IPS DF 19.7 (cell line): ENCODE data around the gene PCSK5.
"Not testable (repeated sequence)": the region's sequence is repeated elsewhere in the genome, so short reads cannot be mapped to it uniquely, and the experiment has no call there.

Experiments
- DNase-seq: peaks from one replicate; pipeline ENCODE4 v3.0.0-alpha.2; 2013; ENCODE audit warnings: low read depth, low spot score

PCSK5 gene

DNA sequence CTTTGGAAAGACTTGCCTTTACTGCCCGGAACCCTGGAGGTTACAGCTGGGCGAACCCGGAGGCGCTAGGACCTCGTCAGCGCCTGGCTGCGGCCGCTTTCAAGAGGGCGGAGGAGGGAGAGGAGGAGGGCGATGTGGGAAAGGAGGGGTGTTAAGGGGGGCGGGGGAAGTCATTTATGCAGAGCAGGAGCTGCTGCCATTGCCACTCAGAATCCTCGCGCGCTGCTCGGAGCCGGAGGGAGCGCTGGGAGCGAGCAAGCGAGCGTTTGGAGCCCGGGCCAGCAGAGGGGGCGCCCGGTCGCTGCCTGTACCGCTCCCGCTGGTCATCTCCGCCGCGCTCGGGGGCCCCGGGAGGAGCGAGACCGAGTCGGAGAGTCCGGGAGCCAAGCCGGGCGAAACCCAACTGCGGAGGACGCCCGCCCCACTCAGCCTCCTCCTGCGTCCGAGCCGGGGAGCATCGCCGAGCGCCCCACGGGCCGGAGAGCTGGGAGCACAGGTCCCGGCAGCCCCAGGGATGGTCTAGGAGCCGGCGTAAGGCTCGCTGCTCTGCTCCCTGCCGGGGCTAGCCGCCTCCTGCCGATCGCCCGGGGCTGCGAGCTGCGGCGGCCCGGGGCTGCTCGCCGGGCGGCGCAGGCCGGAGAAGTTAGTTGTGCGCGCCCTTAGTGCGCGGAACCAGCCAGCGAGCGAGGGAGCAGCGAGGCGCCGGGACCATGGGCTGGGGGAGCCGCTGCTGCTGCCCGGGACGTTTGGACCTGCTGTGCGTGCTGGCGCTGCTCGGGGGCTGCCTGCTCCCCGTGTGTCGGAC is at the start of gene PCSK5:
Gene PCSK5 (plus strand): TSS at position 202 of the 805 bp plus-strand sequence. CDS start 509 bp downstream, at position 711.
- DNase-seq = peak; percentile 80

DNA sequence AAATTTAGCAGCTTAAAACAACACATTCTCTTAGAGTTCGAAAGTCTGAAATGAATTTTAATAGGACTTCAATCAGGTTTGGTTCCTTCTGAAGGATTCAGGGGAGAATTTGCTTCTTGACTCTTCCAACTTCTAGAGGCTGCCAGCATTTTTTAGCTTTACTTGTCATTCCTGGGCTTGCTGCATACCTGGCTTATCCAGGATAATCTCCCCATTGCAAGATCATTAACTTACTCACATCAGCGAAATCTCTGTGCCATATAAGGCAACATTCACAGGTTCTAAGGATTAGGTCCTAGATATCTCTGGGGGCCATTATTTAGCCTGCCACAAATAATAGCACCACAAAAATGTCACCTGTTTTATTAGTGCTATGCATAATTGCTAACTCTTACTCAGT is 46.2 kb upstream of the PCSK5 start:
- no peak for DNase-seq

DNA sequence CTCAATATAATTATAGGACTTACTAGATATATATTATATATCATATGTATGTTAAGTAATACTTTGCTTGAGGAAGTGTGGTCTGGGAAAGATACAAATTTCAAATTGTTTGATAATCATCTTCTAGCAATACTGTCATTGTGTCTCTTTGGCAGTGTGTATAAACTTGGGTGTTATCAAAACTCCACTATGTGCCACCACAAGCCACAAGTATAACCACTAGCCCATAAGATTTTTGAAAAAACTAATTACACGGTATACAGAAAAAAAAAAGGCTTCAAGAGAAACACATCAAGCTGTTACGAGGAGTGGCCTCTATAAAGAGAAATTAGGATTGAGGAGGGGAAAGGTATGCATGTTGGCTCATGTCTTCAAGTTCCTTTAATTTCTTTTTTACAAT is 44.7 kb upstream of the PCSK5 start:
- DNase-seq = no peak

DNA sequence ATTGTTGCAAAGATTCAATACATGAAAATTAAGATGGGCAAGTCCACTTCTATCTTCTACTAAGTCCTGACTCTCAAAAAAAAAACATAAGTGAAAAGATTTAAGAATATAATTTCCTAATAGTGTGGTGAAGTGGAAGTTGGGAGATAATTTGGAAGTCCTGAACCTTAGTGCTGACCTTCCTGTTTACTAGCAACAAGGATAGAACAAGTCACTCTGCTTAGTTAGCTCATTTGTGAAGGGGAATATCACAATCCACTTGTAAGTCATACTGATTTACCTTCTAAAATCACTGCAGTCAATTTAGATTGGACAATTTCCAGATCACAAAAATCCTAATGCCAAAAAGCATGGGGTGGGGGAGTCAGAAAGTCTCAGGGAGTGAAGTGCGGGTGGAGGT is 43.4 kb upstream of the PCSK5 start:
- no peak for DNase-seq

DNA sequence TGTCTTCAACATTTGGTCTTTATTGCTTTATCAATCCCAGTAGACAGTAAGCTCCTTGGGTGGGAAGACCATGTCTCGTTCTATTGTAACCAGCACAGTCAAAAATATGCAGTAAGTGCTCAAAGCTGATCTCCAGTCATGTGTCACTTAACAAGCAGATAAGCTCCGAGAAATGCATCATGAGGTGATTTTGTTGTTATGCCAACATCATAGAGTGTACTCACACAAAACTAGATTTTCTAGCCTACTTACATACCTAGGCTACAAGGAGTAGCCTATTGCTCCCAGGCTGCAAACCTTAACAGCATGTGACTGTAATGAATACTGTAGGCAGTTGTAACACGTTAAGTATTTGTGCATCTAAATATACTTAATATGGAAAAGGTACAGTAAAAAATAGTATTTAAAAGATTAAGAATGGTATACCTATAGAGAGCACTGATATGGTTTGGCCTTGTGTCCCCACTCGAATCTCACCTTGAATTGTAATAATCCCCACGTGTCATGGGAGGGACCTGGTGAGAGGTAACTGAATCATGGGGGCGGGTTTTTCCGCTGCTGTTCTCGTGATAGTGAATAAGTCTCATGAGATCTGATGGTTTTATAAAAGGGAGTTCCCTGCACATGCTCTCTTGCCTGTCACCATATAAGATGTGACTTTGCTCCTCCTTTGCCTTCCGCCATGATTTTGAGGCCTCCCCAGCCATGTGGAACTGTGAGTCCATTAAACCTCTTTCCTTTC is 39.8 kb upstream of the PCSK5 start:
- no peak for DNase-seq

DNA sequence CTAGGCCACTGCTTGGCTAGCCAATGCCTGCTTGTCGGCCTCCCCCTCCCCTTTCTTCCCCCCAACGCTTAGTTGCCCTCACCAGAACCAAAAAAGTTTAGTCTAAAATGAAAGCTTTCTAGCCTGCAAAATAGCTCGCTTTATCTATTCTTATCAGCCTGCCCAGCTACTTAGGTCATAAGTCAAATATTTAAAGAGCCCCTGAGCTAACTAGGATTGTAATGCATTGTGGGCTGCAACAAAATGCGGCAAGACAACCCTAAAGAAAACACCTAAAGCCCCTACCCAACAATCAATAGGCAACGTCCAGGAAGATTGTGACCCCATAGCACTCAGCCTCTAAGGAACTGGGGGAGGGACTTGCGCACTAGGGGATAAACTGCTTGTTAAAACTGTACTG is 38.6 kb upstream of the PCSK5 start:
- DNase-seq = no peak

DNA sequence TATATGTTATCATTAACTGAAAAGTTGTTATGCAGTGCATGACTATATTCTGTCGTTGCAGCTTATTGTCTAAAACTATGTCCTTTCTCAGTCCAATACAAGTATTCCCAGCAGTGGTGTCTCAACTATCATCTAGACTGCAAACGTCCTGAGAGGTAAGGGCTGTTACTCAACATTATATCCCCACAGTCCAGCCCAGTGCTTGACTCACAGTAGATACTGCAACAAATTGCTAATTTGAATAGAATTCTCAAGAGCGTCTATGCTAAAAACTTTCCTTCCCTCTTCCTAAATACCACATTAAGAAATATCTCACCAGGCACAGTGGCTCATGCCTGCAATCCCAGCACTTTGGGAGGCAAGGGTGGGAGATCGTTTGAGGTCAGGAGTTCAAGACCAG is 37.7 kb upstream of the PCSK5 start:
- no peak for DNase-seq

DNA sequence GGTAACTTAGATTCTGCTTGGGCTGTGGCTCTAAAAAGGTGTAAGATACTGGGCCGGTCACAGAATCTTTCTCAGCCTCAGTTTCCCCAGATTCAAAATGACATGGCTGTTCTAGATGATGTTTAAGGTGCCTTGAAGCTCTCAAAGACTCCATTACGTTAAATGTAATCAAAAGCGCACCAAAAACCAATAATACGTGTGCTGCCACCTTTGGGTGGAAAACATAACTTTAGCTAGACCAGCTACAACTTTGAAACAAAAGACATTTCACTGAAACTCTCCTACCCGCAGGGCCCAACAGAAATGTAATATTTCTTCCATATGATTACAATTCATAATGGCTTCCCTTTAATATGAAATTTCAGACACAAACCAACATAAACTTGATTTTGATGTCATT is 35.0 kb upstream of the PCSK5 start:
- DNase-seq = no peak

DNA sequence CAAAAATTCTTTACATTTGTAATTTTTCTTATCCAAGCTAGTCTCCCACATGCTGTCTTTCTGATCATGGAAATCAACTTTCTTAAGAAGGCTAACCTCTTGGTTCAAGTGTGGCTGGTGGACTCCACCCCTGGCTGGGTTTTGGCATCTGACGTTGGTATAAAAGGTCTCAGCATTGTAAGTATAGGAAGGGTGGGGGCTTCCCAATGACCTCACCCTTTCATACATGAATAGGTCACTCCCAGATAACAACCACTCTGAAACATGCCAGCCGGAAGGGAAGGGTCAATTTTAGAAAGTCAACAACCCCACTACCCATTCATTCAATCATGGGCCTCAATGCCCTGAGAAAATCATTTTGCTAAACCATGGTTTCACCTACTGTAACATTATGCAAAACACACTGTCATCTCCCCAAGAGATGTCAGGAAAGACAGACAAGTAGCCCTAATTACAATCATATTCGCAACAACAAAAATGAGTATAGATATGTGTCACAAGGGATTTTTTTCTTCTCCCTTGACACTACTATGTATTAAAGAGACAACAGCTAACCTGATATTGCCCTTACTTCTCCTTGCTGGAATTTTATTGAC is 31.9 kb upstream of the PCSK5 start:
- no peak for DNase-seq

DNA sequence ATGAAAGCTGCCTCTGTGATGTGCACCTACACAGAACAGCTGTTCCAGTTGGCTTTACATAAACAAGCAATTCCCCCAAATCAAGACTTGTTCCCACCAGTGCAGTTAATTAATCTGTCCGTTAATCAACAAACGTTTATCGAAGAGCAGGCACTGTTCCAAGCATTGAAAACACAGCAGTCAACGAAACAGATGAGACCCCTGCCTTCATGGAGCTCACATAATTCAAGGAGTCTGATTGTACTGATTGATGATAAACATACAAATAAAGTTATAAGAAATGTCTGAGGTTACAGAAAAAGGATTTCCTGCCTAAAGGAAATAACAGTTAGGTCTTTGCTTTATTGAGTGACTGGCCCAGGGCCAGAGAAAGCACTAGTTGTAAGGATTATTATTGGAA is 26.2 kb upstream of the PCSK5 start:
- no peak for DNase-seq

DNA sequence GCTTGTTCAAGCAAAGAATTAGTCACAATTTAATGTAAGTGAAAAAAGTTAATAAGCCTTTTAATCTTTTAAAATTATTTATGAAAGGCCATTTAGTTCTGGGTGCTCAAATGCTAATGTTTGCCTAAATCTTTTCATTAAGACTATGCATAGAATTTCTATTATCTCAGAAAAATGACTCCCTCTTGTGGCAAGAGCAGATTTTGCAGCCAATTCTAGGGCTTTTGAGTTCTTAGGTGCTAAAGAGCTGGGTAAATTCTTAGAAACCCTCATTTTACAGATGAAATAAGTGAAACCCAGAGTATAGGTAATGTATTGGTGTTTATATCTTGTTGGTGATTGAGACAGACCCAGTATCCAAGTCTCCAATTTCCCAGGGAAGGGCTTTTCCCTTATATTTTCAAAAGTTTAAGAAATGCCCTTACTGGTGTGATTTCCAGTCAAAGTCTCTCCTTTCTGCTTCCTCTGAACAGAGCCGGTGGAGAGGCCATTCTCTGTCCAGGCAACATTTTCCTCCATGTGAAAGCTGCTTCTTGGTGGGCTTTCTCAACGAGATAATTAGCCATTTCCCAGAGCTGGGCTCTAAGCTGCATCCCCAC is 24.1 kb upstream of the PCSK5 start:
- DNase-seq = no peak

DNA sequence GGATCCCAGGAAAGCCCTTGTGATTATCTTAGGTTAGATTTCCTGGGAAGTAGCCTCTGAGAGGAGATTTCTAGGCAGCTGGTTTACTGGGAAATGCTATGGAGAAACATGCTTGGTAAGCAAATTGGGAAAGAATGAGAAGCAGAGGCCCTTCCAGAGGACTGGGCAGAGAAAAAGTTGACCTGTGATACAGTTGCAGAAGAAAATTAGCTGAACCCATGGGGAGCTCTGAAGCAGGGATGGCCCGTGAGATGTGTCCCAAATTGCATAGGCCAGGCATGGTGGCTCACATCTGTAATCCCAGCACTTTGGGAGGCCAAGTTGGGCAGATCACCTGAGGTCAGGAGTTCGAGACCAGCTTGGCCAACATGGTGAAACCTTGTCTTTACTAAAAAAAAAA is 21.9 kb upstream of the PCSK5 start:
- not testable (repeated sequence) for DNase-seq

DNA sequence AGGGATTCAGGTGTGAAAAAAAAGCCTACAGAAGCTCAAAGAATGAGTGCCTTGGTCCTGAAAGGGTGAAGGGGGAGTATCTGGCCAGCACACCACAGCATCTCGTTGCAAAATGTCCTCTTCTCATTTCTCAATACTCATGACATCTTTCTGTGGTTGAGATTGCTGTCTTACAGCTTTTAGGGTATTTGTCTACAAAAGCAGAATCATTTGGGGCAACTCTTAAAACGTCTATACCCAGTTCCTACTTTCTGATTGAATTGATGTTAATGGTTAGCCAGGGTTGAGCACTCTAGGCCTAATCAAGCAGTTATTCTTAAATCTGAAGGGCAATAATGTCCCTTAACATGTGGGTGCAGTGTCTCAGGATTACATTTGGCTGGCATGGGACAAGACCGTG is 21.2 kb upstream of the PCSK5 start:
- no peak for DNase-seq

DNA sequence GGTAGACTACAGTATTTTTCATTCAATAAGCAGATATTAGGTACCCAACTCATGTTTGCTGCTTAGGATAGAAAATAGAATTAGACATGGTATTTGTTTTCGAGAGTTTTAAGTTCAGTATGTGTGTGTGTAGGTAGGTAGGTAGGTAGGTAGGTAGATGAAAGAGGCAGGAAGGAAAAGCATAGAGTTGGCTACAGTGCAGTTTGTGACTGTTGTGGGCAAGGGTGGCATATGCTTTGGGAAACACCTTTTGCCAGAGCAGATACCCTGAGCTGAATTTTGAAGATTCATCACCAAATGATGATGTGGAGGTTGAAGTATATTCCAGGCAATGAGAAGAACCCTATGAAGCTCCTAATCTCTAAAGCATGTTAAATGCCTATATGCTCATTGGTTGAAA is 20.0 kb upstream of the PCSK5 start:
- no peak for DNase-seq

DNA sequence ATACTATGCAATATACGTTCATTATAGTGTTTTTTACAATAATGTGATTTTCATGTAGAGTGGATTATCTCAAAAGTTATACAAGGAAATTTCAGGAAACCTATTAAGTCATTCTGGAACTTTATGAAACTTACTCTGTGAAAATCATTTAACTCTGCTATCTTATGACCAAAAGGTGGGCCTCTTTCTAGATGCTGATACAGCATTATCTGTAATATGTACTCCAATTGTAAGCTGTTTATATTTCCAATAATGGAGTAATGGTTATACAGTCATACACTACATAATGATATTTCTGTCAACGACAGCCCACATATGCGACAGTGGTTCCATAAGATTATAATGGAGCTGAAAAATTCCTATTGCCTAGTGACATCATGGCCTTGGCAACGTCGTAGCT is 18.8 kb upstream of the PCSK5 start:
- DNase-seq = no peak

DNA sequence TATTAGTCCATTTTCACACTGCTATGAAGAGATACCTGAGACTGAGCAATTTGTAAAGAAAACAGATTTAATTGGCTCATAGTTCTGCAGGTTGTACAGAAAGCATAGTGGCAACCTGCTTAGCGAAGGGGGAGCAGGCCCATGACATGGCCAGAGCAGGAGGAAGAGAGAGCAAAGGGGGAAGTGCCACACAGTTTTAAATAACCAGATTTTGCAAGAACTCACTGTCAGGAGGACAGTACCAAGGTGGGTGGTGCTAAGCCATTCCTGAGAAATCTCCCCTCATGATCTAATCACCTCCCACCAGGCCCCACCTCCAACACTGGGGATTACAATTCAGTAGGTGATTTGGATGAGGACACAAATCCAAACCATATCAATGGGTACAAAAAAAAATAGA is 16.8 kb upstream of the PCSK5 start:
- no peak for DNase-seq

DNA sequence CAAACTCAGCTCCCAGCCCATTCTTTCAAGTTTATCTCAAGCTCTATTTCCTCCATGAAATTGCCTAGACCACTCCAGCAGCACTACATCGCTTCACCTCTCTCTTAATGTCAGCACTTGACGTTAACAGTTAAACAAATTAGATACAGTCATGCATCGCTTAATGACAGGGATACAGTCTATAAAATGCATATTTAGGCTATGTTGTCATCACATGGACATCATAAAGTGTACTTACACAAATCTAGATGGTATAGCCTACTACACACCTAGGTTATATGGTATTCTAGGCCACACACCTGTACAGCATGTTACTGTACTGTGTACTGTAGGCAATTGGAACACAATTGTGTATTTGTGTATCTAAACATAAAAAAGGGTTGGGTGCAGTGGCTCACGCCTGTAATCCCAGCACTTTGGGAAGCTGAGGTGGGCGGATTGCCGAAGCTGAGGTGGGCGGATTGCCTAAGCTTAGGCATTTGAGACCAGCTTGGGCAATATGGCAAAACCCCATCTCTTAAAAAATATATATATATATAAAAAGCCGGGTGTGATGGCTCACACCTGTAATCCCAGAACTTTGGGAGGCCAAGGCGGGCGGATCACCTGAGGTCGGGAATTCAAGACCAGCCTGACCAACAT is 13.4 kb upstream of the PCSK5 start:
- DNase-seq = no peak

DNA sequence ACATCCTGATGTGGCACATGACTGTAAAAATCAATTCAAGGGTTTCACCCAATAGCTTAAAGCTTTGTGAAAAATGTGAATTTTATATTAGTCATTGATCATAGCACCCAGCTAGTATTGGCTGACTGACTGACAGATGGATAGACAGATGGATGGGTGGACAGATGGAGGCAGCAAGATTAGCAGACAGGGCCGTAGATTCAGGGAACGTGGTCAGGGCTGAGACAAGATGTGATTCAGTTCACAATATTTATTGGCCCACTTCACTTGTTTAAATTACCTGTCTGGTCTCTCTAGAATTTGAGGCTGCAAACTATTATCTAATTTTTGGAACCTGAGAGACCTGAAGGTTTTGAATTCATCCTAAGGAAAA is 12.0 kb upstream of the PCSK5 start:
- no peak for DNase-seq

DNA sequence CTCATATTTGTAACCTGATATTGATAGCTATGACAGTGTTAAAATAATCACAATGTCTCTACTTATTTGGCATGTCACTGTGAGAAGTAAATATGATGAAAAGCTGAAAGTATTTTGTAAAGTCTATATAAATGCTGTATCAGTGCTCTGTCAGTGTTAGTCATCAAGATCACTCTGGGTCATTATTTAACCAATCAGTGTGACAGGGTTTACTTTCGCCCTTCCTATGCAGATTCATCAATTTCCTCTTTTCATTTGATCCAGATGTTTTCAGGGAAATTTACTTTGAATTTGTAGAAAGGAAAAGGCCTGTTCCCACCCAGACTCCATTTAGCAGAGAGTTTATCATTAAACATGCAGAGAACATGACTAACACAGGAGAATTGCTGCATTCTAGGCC is 9.9 kb upstream of the PCSK5 start:
- DNase-seq = no peak

DNA sequence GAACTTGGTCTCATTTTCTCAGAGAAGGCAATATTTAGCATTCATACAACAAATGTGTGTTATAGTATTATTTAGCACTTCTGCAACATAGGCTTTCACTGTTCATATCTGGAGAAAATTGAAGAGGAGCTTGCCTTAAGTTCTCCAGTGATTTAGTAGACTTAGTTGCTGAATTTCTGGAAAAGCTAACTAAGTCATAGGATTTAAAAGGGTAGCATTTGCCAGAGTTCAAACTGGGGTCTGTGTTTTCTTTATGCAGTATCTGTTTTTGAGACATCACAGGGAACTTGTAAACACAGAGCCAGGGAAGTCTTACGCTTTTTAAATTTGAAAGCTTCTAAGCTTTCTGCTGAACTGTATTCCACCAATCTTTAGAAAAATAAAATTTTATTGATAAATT is 8.7 kb upstream of the PCSK5 start:
- no peak for DNase-seq

DNA sequence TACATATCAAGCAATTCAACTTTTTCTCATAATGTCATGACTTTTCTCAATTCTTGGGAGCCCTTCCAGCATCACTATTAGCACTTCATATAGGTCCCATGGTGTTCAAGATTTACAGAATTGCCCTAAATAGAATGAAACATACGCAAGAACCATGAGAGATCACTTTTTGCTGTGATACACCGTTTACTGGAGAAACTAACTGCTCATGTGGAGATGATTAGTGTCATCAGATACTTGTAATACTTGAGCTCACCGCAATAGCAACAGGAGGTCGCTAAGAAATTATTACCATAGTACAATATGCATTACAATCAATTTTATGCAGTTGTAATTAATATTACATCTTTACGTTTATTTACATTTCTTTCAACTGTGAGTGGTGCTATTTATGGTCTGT is 4.8 kb upstream of the PCSK5 start:
- no peak for DNase-seq

DNA sequence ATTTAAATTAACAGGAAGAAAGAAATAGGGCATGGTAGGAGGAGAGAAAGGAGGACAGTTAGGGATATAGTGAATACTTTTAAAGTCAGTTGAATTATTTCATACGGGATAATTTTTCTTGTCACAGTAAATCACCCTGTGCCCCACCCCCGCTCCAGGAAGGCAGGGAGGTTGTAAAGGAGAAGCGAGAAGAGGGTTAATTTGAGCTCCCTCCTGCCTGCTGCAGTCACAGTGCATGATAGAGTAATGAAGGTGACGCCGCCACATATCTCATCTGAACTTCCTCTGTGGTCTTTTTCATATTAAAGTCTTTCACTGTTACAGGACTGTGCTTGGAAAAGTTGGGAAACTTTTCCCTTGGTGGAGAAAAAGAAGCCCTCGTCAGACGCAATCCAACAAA is 896 bp upstream of the PCSK5 start:
- DNase-seq = no peak
